G401 (cell line): ENCODE measurements around the gene FAM83D. TPM values are rescaled to one million over a fixed set of nuclear protein-coding genes. Genes with fewer than 3 reads are reported as not detected.
"Not testable (repeated sequence)": the region's sequence is repeated elsewhere in the genome, so short reads cannot be mapped to it uniquely, and the experiment has no call there.

ENCODE experiments used
- DNase-seq: peaks from one replicate; pipeline ENCODE4 v3.0.0-alpha.2; 2015; ENCODE audit warnings: low spot score
- in situ Hi-C: cut with HindIII; loops from 2 replicates; pipeline ENCODE4 v1.10.0; 2016; ENCODE audit warnings: low sequenced_read_pairs, mixed read lengths
- total RNA-seq: library from RNA; depleted of rRNA; stranded (reverse); fragments of >200 nt; shearing (Covaris generic); gene quantifications from 2 replicates; pipeline ENCODE4 v1.2.3, GENCODE V29; 2014; rRNA removed

FAM83D gene
- total RNA-seq, 1 experiment from 2014 or later = 38.4 TPM

DNA sequence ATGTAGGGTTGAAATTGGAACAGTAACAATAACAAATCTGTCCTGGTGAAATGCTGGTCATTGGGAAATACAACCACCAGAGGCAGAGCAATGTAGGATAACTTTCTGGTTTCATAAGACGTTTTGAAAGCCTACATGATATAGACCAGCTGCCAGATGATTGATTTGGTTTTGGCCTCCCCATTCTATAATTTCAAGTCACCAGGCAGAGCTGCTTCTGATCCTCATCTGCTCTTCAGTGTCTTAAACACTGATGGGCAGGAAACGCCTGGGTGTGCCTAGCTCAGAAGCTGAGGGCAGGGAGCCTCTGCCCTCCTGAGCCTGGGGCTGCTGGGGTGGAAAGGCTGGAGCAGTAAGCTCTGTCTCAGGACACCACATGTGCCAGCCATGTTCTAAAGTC, 60.4 kb downstream of the FAM83D start:
- in situ Hi-C loops = no loop called here
- DNase-seq = no peak

DNA sequence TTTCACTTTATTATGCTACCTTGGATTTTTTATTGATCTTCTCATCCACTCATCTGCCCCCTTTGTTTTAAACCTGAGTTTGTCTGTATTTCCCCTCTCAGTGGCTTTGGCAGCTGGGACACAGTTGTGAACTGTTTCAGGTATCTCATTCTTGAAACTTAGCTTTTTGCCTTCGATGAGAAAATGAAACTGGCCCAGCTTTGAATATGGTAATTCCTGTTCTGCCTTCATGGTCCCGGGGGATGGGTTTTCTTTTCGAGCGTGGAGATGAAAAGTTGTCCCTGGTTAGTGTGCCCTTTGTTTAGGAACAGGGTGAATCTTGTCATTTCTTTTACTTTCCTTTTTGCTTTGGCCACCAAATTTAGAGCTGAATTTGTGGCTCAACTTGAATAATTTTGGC, 61.6 kb downstream of the FAM83D start:
- DNase-seq = no peak
- in situ Hi-C loops = no loop called here

DNA sequence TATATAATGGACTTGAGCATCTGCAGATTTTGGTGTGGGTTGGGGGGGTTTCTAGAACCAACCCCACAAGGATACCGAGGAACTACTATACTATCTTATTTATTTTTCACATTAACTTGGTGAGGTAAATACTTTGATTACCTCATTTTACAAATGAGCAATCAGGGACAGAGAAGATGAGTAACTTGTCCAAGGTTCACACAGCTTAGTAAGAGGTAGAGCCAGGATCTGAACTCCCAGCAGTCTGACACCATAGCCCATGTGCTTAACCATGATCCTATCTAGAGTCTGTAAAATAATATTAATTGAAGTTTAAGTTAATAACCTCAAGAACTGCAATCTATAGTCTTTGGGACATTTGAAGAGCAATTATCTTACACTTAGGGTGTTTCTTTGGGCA, 64.5 kb downstream of the FAM83D start:
- no peak for DNase-seq
- in situ Hi-C loops = no loop called here

DNA sequence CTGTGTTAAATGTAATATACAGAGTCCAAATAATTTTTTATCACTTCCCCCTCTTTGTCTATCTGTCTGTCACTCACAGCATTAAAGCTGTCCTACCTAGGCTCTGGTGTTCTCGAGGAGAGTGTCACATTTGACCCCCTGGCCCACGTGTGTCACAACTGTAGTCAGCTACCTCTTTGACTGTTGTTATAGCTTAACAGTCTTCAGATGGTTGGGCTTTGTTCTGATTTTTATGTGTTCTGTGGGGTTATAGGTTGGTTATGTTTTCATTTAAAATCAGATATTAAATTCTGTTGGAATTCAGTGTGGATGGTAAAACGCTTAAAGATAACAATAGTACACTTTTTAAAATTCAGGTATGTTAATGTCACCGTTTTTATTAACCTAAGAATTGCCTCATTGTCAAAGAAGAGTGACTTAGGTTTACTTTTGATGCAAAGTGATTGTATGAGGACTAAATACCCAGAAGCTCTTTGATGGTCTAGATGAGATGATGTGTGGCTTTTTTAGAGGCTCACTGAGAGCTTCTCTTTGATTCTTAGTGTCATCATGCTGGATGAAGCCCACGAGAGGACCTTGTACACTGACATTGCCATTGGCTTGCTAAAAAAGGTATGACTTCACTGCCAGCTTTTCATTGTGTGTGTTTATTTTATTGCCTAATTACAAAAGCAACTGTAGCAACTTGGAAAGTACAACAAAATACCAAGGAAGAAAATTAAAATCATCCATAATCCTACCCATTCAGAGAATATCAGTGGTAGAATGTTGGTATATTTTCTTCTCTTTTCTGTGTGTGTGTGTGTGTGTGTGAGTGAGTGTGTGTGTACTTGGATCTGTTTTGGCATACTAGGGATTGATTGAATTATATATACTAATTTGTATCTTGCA, 65.8 kb downstream of the FAM83D start:
- in situ Hi-C loops = no loop called here
- no peak for DNase-seq

DNA sequence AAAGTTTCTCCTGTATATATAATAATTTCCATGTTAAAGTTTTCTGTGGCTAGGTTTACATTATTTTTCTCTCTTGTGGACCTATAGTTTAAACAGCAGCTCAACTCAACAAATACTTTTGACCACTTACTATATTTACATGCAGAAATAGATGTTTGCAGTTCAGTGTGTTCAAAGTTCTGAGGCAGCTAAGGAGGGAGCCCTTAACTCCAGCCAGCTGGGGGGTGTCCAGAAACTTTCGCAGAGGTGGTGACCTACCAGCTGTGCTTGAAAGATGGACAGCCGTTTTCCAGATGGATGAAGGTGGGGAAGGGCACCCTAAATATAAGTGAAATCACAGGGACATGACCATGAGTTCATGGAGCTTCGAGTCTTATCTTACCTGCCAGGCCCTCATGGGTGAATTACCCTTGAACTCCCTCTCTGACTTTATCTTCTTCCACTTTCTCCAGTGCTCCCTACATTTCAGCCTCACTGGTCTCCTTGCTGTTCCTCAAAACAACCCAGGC, 69.4 kb downstream of the FAM83D start:
- in situ Hi-C loops = no loop called here
- DNase-seq = no peak

DNA sequence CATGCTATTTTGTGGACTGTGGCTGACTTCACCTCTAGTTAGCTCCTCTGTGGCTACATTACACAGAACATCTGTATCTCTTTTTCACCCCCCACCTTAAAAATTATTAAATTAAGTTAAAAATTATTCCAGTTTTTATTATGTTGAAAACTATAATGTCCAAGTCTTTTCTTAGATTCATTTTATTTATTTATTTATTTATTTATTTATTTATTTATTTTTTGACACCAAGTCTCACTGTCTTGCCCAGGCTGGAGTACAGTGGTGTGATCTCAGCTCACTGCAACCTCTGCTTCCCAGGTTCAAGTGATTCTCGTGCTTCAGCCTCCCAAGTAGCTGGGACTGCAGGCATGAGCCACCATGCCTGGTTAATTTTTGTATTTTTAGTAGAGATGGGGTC, 70.6 kb downstream of the FAM83D start:
- DNase-seq, in situ Hi-C loops: not testable (repeated sequence)

DNA sequence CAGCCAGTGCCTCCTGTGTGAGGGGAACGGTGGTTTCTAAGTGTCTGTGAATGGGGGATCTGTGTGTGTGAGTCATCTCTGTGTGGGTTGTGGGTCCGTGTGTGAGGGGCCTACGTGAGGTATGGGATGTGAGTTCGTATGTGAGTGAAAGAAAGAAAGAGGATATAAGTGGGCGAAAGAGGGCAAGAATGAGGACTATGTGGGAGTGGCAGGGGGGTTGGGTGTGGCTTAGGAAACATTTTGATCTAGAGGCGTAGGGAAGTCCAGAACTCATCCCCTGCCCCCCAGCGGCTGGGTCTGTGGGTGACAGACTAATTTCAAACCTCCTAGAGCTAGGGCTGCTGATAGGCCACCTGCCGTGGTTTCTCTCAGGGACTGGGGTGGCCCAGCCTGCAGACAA, 71.4 kb downstream of the FAM83D start:
- no peak for DNase-seq
- in situ Hi-C loops = no loop called here

DNA sequence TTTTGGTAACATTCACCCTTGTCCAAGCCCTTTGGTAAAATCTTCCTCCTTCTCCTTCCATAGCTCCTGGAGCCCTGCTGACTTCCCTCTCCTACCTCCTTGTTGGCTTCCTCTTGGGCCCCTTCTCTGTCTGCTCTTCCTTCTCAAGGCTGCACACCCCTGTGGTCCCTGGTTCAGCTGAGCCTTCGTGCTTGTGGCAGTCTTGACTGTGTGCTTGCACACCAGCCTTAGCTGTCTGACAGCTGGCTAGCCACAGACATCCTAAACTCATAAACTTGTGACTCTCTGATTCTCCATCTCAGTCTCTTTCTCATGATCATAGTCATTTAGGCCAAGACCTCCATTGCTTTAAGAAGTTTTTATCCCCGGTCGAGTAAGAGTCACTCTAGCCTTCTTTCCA, 73.0 kb downstream of the FAM83D start:
- in situ Hi-C loops = no loop called here
- DNase-seq = no peak

DNA sequence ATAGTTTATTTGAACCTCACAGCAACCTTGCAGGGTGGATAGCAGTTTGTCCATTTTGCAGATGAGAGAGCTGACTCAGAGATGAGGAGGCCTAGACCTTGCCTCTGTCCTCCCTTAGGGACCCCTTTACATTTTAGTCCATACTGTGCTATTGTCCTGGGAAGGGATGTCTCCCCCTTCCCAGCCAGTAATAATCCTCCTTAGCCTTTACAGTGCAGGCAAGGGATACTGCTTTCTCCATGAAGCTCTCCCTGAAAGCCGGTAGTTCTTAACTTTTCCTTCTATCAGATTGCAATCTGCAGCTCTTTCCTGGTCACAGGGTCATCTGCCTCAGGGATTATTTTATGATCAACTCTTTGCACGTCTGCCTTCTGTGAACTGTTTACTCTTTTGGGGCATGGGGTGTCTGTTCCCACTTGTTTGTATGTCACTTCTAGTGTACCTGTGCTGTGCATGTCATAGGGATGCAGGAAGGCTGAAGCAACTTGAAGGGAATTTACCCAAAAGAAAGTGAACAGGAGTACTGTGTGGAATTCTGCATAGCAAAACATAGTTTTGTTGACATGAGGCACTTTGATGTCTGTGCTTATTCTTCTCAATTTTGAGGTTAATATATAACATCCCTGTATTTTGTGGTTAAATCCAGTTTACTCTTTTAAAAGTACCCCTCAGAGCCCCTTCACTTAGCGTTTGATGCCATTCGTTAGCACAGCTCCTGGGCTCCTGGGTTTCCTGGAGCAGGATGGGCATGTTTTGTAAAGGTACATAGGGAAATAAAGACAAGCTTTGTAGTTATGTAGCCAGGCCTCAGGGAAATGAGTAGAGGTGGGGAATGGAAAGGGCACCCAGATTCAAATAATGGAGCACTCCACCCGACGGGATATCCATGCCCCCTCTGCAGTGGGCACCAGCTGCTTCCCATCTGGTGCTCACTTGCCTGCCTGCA, 74.0 kb downstream of the FAM83D start:
- in situ Hi-C loops = no loop called here
- DNase-seq = no peak

Other genes with a start within 250 kb of the FAM83D start
- gene SLC32A1, start 201.9 kb upstream of the FAM83D start, total RNA-seq = not detected in 2 replicates
- 10.9 and 28.1 TPM in 2 replicates for gene ACTR5, start 178.0 kb upstream of the FAM83D start, total RNA-seq
- gene PPP1R16B, start 120.7 kb upstream of the FAM83D start, total RNA-seq = 0.06 TPM in 1 of 2 replicates, not detected in the other
- gene DHX35, start 35.9 kb downstream of the FAM83D start, total RNA-seq = 14.5 and 19.8 TPM in 2 replicates